PC-3 (cell line): ENCODE measurements around the gene KAZN. TPM values are rescaled to one million over a fixed set of nuclear protein-coding genes. Genes with fewer than 3 reads are reported as not detected.

Source experiments
- ATAC-seq: fragments of 200-7000 bp; cut with Tn5 transposase; 2 replicates; pipeline ENCODE4 v1.9.1; 2020; ENCODE audit warnings: mild to moderate bottlenecking, moderate library complexity
- BruUV-seq: library from RNA; stranded (reverse); fragments of 400-500 nt; replicated peaks from 2 replicates; lab custom pipeline; 2021; lab: Mats Ljungman, UMichigan
- CTCF ChIA-PET: fragments of 300-600 bp; sonication (Branson Sonifier 250); formaldehyde crosslinking; loops from one replicate; lab custom pipeline; 2022; ENCODE audit warnings: antibody characterized with exemption; lab: Charles Lee
- POLR2A ChIA-PET: fragments of 300-600 bp; sonication (Branson Sonifier 250); formaldehyde crosslinking; loops from one replicate; lab custom pipeline; 2022; ENCODE audit warnings: antibody characterized with exemption; ENCODE audit not compliant: unreplicated experiment; lab: Charles Lee
- DNase-seq: peaks from one replicate; pipeline ENCODE4 v3.0.0-alpha.2; 2015
- H2AFZ ChIP-seq: fragments of 300-600 bp; sonication (generic); 2 replicates; pipeline ENCODE4 v1.6.0; 2016; ENCODE audit warnings: antibody characterized with exemption, low read length
- H3F3A ChIP-seq: fragments of 300-600 bp; sonication (generic); one replicate; pipeline ENCODE4 v1.6.0; 2017; ENCODE audit warnings: antibody characterized with exemption, low read length, control low read depth, mild to moderate bottlenecking; ENCODE audit not compliant: unreplicated experiment
- H3K27ac ChIP-seq: fragments of 300-600 bp; sonication (generic); 2 replicates; pipeline ENCODE4 v1.5.1; 2016; ENCODE audit warnings: mild to moderate bottlenecking, low read length
- H3K27me3 ChIP-seq: fragments of 300-600 bp; sonication (generic); 2 replicates; pipeline ENCODE4 v1.6.1; 2016; ENCODE audit warnings: low read length, mixed read lengths
- H3K36me3 ChIP-seq: fragments of 300-600 bp; sonication (generic); 2 replicates; pipeline ENCODE4 v1.6.1; 2016; ENCODE audit warnings: low read depth, mixed run types, low read length, mixed read lengths
- H3K4me1 ChIP-seq: fragments of 300-600 bp; sonication (generic); 2 replicates; pipeline ENCODE4 v1.5.1; 2016; ENCODE audit warnings: low read length; ENCODE audit not compliant: insufficient read depth
- H3K4me2 ChIP-seq: fragments of 300-600 bp; sonication (generic); 2 replicates; pipeline ENCODE4 v1.6.0; 2016; ENCODE audit warnings: low read length
- H3K4me3 ChIP-seq: fragments of 300-600 bp; sonication (generic); 2 replicates; pipeline ENCODE4 v1.5.1; 2016; ENCODE audit warnings: mild to moderate bottlenecking, low read length, mixed read lengths
- H3K79me2 ChIP-seq: fragments of 300-600 bp; sonication (generic); 2 replicates; pipeline ENCODE4 v1.6.1; 2017; ENCODE audit warnings: low read length, mixed read lengths
- H3K9ac ChIP-seq: fragments of 300-600 bp; sonication (generic); 2 replicates; pipeline ENCODE4 v1.6.0; 2016; ENCODE audit warnings: mild to moderate bottlenecking, low read length
- H3K9me2 ChIP-seq: fragments of 300-600 bp; sonication (generic); replicated peaks from 2 replicates; pipeline ENCODE4 v1.6.1; 2016; ENCODE audit warnings: mixed run types, low read length, mixed read lengths
- H3K9me3 ChIP-seq: fragments of 300-600 bp; sonication (generic); 2 replicates; pipeline ENCODE4 v1.6.1; 2016; ENCODE audit warnings: low read length, mixed read lengths
- H4K20me1 ChIP-seq: fragments of 300-600 bp; sonication (generic); 2 replicates; pipeline ENCODE4 v1.6.1; 2016; ENCODE audit warnings: low read length, mixed read lengths
- CTCF ChIP-seq: fragments of 300-600 bp; sonication (generic); conservative IDR thresholded peaks from 2 replicates; pipeline ENCODE4 v1.5.1; 2017; ENCODE audit warnings: antibody characterized with exemption, low read depth, mild to moderate bottlenecking, low read length
- EZH2 ChIP-seq: fragments of 300-600 bp; sonication (generic); IDR thresholded peaks from one replicate; pipeline ENCODE4 v1.6.1; 2017; ENCODE audit warnings: antibody characterized with exemption, mild to moderate bottlenecking, low read length; ENCODE audit not compliant: unreplicated experiment
- EZH2phosphoT487 ChIP-seq: fragments of 300-600 bp; sonication (generic); IDR thresholded peaks from 2 replicates; pipeline ENCODE4 v1.6.1; 2018; ENCODE audit warnings: mild to moderate bottlenecking, antibody characterized with exemption, low read length, borderline replicate concordance
- intact Hi-C: fragments of 100-400 bp; cut with micrococcal nuclease; formaldehyde crosslinking; loops from 2 replicates; pipeline ENCODE4 v1.9.0; 2023
- total RNA-seq: library from RNA; depleted of rRNA; stranded (reverse); fragments of >200 nt; gene quantifications from 2 replicates; pipeline ENCODE4 v1.2.3, GENCODE V29; 2014

Gene KAZN
- total RNA-seq, 1 experiment from 2014 or later, result 2.0 TPM

DNA sequence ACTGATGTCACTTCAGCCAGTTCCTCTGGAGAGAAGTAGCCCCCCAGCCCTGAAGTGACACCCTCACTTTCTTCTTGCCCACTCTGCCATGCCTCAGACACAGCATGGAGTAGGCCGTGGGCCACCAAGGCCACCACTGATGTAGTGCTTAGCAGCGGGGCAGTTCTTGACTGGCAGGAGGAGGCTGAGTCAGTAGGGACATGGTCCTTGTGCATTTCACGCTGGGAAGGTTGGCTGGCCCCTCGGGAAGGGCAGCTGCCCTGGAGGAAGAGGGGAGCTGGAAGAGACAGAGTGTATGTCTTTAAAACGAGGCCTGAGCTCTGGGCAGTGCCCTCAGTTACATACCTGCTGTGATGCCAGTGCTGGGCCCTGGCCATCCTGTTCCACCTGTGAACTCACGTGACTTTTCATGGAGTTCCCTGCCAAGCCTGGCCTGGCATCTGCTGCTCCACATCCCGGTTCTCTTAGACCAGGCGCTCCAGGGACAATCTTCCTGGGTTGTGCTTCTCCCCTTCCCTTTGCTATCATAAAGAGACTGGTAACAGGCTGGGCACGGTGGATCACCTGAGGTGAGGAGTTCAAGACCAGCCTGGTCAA lies 396.5 kb downstream of the KAZN start:
- ATAC-seq (no peak), DNase-seq (no peak)
- TF ChIP-seq EZH2 (no peak), CTCF (no peak), EZH2phosphoT487 (no peak)
- no peaks in the 10 kb centered on the region for H3K9me3 ChIP-seq
- peaks cover 8% of the 10 kb centered on the region; the same call in 1 of the 2 replicates for H3K4me1 ChIP-seq
- H3K27me3 ChIP-seq, result no peaks in the 10 kb centered on the region
- BruUV-seq, result no TSS peak
- no peak overlapping the region for H3K27ac ChIP-seq
- intact Hi-C loops, result no loop called here
- H4K20me1 ChIP-seq, result no peaks in the 10 kb centered on the region
- H3K4me3 ChIP-seq, result no peak overlapping the region
- H2AFZ ChIP-seq, result no peak overlapping the region
- no peaks in the 10 kb centered on the region for H3K9me2 ChIP-seq
- ChIA-PET POLR2A (no interaction called here), CTCF (no interaction called here)
- H3K79me2 ChIP-seq, result no peaks in the 10 kb centered on the region
- H3K36me3 ChIP-seq, result no peaks in the 10 kb centered on the region
- no peak overlapping the region for H3K9ac ChIP-seq
- no peaks in the 10 kb centered on the region for H3F3A ChIP-seq
- H3K4me2 ChIP-seq, result no peak overlapping the region

- CTCF ChIA-PET, result no interaction called here
These were observed 397.9 kb downstream of the KAZN start for GRCh38 chr1:14996133-14997050.

More at GRCh38 chr1:14996133-14997050, 397.9 kb downstream of the KAZN start:
- POLR2A ChIA-PET, result no interaction called here
- DNase-seq, result peak; percentile 50
- TF ChIP-seq EZH2phosphoT487 (no peak), EZH2 (no peak), CTCF (no peak)
- Histone ChIP-seq H3K9me2 (no peaks in the 10 kb centered on the region), H3K27me3 (no peaks in the 10 kb centered on the region), H3K4me3 (no peak overlapping the region), H3K4me1 (peaks cover 8% of the 10 kb centered on the region; the same call in 1 of the 2 replicates), H3K79me2 (no peaks in the 10 kb centered on the region), H4K20me1 (no peaks in the 10 kb centered on the region), H3K9ac (no peak overlapping the region), H3K27ac (no peak overlapping the region), H3F3A (no peaks in the 10 kb centered on the region), H3K9me3 (no peaks in the 10 kb centered on the region), H2AFZ (no peak overlapping the region), H3K4me2 (peak overlapping the region; percentile 15; the same call in 1 of the 2 replicates), H3K36me3 (no peaks in the 10 kb centered on the region)
- intact Hi-C loops, result no loop called here
- ATAC-seq, result peak; percentile 57
- BruUV-seq, result no TSS peak
